GM18870 (cell line): Measurements from ENCODE around the gene NRIP3.

ENCODE experiments used
- ATAC-seq: cut with Tn5 transposase; IDR thresholded peaks from one replicate; pipeline ENCODE4 v1.9.1; 2021; ENCODE audit warnings: moderate library complexity; ENCODE audit not compliant: unreplicated experiment

NRIP3 gene

GRCh38 chr11:8933931-8934330 lies 69.9 kb downstream of the NRIP3 start:
- ATAC-seq = no peak

- no peak for ATAC-seq
Observed at GRCh38 chr11:8932564-8933180, 71.1 kb downstream of the NRIP3 start, which contains the start of gene C11orf16. Gene C11orf16, minus strand, starts transcription at chr11:8932947. Its CDS starts 639 bp downstream, at chr11:8932308.
